CD8-positive, alpha-beta memory T cell (primary cell): ENCODE measurements around the gene SCN4B. TPM values are rescaled to one million over a fixed set of nuclear protein-coding genes. Genes with fewer than 3 reads are reported as not detected.

Source experiments
- CTCF ChIA-PET: fragments of 350-600 bp; sonication (Branson Sonifier 250); formaldehyde crosslinking; loops from one replicate; lab custom pipeline; 2021; ENCODE audit warnings: antibody characterized with exemption; lab: Charles Lee
- POLR2A ChIA-PET: fragments of 350-600 bp; sonication (Branson Sonifier 250); formaldehyde crosslinking; loops from one replicate; lab custom pipeline; 2021; ENCODE audit warnings: antibody characterized with exemption; lab: Charles Lee
- DNase-seq, 5 donors: peaks; one replicate each; pipeline versions ENCODE4 v3.0.0 to v3.0.0-alpha.2; 2020 to 2022; ENCODE audit warnings: mixed read lengths in 1 of 5
- H3K27ac ChIP-seq: one replicate; pipeline ENCODE4 v1.7.0; 2013; ENCODE audit warnings: low read depth, mild to moderate bottlenecking, low read length, moderate library complexity
- H3K27me3 ChIP-seq: 2 replicates; pipeline ENCODE4 v1.7.0; 2013; ENCODE audit warnings: low read length, mild to moderate bottlenecking; ENCODE audit not compliant: insufficient read depth, poor library complexity, severe bottlenecking
- H3K36me3 ChIP-seq: 2 replicates; pipeline ENCODE4 v1.7.0; 2013; ENCODE audit warnings: mild to moderate bottlenecking, low read length, moderate library complexity; ENCODE audit not compliant: insufficient read depth
- H3K4me1 ChIP-seq: 2 replicates; pipeline ENCODE4 v1.7.0; 2013; ENCODE audit warnings: mild to moderate bottlenecking, low read length, moderate library complexity; ENCODE audit not compliant: insufficient read depth
- H3K4me3 ChIP-seq: 2 replicates; pipeline ENCODE4 v1.7.0; 2013; ENCODE audit warnings: mild to moderate bottlenecking, low read length
- H3K9me3 ChIP-seq: 2 replicates; pipeline ENCODE4 v1.7.0; 2013; ENCODE audit warnings: mild to moderate bottlenecking, low read length
- H3K27ac Mint-ChIP-seq, 8 donors: one replicate each; pipeline ENCODE4 v1.8.0; 2020 to 2021; ENCODE audit warnings: mixed read lengths in 8 of 8, mild to moderate bottlenecking in 6 of 8, inconsistent platforms in 3 of 8, moderate library complexity in 3 of 8
- H3K27me3 Mint-ChIP-seq, 2 donors: one replicate each; pipeline ENCODE4 v1.8.0; 2020 to 2021; ENCODE audit warnings: mixed read lengths in 2 of 2, mild to moderate bottlenecking in 1 of 2, moderate library complexity in 1 of 2
- H3K36me3 Mint-ChIP-seq, 3 donors: one replicate each; pipeline ENCODE4 v1.8.0; 2020 to 2021; ENCODE audit warnings: mixed read lengths in 3 of 3, inconsistent platforms in 1 of 3, mild to moderate bottlenecking in 1 of 3
- H3K4me1 Mint-ChIP-seq, 3 donors: one replicate each; pipeline ENCODE4 v1.8.0; 2020 to 2021; ENCODE audit warnings: mixed read lengths in 3 of 3, inconsistent platforms in 1 of 3, mild to moderate bottlenecking in 1 of 3
- H3K4me3 Mint-ChIP-seq, 7 donors: one replicate each; pipeline ENCODE4 v1.8.0; 2020 to 2021; ENCODE audit warnings: mixed read lengths in 7 of 7, mild to moderate bottlenecking in 6 of 7, moderate library complexity in 4 of 7, inconsistent platforms in 2 of 7
- H3K9me3 Mint-ChIP-seq, 5 donors: one replicate each; pipeline ENCODE4 v1.8.0; 2020 to 2022; ENCODE audit warnings: mixed read lengths in 5 of 5, mild to moderate bottlenecking in 3 of 5, moderate library complexity in 2 of 5, inconsistent platforms in 1 of 5
- polyA plus RNA-seq: library from polyadenylated mRNA; unstranded; fragments of 300-500 nt; fragmentation: Illumina TruSeq; gene quantifications from one replicate; pipeline ENCODE4 v1.2.3, GENCODE V29; 2021
- total RNA-seq, 2 experiments: library from RNA; stranded (reverse); gene quantifications; one replicate each; pipeline ENCODE4 v1.2.3, GENCODE V29; 2021

SCN4B gene
- total and polyA plus RNA-seq, 3 experiments from 2014 or later = 0.26 to 0.33 TPM; not detected in 1

- Histone ChIP-seq H3K36me3 (no peaks in the 10 kb centered on the region), H3K27ac (no peak overlapping the region), H3K4me3 (no peak overlapping the region), H3K9me3 (peaks cover 4% of the 10 kb centered on the region), H3K27me3 (no peaks in the 10 kb centered on the region), H3K4me1 (no peaks in the 10 kb centered on the region)
- Mint-ChIP-seq H3K27me3 (peaks cover 6 to 31% of the 10 kb centered on the region in 2 donors), H3K9me3 (peaks cover 14 to 30% (median 23%) of the 10 kb centered on the region in 5 donors), H3K4me3 (no peak overlapping the region), H3K36me3 (peaks cover 0 to 36% (median 4%) of the 10 kb centered on the region in 3 donors), H3K4me1 (no peaks in the 10 kb centered on the region), H3K27ac (no peak overlapping the region)
- CTCF ChIA-PET = interaction anchor here (1.0 kb wide), 1 partner anchor 35 kb away, joined by 4 read pairs; no protein-coding TSS in a partner anchor
- no peak for DNase-seq
- POLR2A ChIA-PET = no interaction called here
Observed at GRCh38 chr11:118088531-118088930, 64.1 kb downstream of the SCN4B start.

- Histone ChIP-seq H3K27me3 (no peaks in the 10 kb centered on the region), H3K27ac (no peak overlapping the region), H3K4me1 (no peaks in the 10 kb centered on the region), H3K36me3 (no peaks in the 10 kb centered on the region), H3K9me3 (peaks cover 4% of the 10 kb centered on the region), H3K4me3 (no peak overlapping the region)
- Mint-ChIP-seq H3K4me1 (no peaks in the 10 kb centered on the region), H3K4me3 (no peak overlapping the region), H3K27ac (no peak overlapping the region), H3K27me3 (peaks cover 6 to 31% of the 10 kb centered on the region in 2 donors), H3K9me3 (peaks cover 14 to 30% (median 23%) of the 10 kb centered on the region in 5 donors), H3K36me3 (peaks cover 0 to 36% (median 4%) of the 10 kb centered on the region in 3 donors)
- ChIA-PET CTCF (no interaction called here), POLR2A (no interaction called here)
- DNase-seq = no peak
Observed at GRCh38 chr11:118087931-118088330, 64.7 kb downstream of the SCN4B start.

GRCh38 chr11:118086913-118087768 lies 65.5 kb downstream of the SCN4B start, which contains the start of gene SMIM35:
Gene SMIM35, minus strand, starts transcription at chr11:118086963. Its CDS starts 206 bp downstream, at chr11:118086757.
- no peak within 1 kb of the TSS for H3K27ac ChIP-seq
- POLR2A ChIA-PET = interaction anchor here (0.6 kb wide), 1 partner anchor 124 kb away, joined by 3 read pairs; no protein-coding TSS in a partner anchor
- peaks cover 6 to 26% of the 10 kb centered on the region in 2 donors for H3K27me3 Mint-ChIP-seq
- peaks cover 0 to 36% (median 4%) of the 10 kb centered on the region in 3 donors for H3K36me3 Mint-ChIP-seq
- DNase-seq = no peak
- H3K4me1 Mint-ChIP-seq = no peaks in the 10 kb centered on the region
- peak within 1 kb of the TSS in 1 of 8 donors; percentile 50 for H3K27ac Mint-ChIP-seq
- H3K4me3 Mint-ChIP-seq = no peak within 1 kb of the TSS
- H3K4me3 ChIP-seq = no peak within 1 kb of the TSS
- H3K4me1 ChIP-seq = no peaks in the 10 kb centered on the region
- no peaks in the 10 kb centered on the region for H3K36me3 ChIP-seq
- no peaks in the 10 kb centered on the region for H3K27me3 ChIP-seq
- peaks cover 14 to 30% (median 23%) of the 10 kb centered on the region in 5 donors for H3K9me3 Mint-ChIP-seq
- H3K9me3 ChIP-seq = peaks cover 4% of the 10 kb centered on the region
- CTCF ChIA-PET = interaction anchor here (1.7 kb wide), 1 partner anchor 140 kb away, joined by 5 read pairs; no protein-coding TSS in a partner anchor

- no peak overlapping the region for H3K27ac Mint-ChIP-seq
- H3K27ac ChIP-seq = no peak overlapping the region
- POLR2A ChIA-PET = no interaction called here
- H3K9me3 Mint-ChIP-seq = peaks cover 14 to 30% (median 23%) of the 10 kb centered on the region in 5 donors
- H3K36me3 ChIP-seq = no peaks in the 10 kb centered on the region
- peaks cover 0 to 13% (median under 1%) of the 10 kb centered on the region in 3 donors for H3K4me1 Mint-ChIP-seq
- H3K27me3 ChIP-seq = no peaks in the 10 kb centered on the region
- no peaks in the 10 kb centered on the region for H3K4me1 ChIP-seq
- CTCF ChIA-PET = no interaction called here
- H3K27me3 Mint-ChIP-seq = peaks cover 8 to 17% of the 10 kb centered on the region in 2 donors
- no peak overlapping the region for H3K4me3 Mint-ChIP-seq
- no peak overlapping the region for H3K4me3 ChIP-seq
- no peak for DNase-seq
- peaks cover 0 to 31% (median 2%) of the 10 kb centered on the region in 3 donors for H3K36me3 Mint-ChIP-seq
- peaks cover 4% of the 10 kb centered on the region for H3K9me3 ChIP-seq
Observed at GRCh38 chr11:118084656-118085055, 68.0 kb downstream of the SCN4B start.

GRCh38 chr11:118084247-118084646 lies 68.4 kb downstream of the SCN4B start:
- Histone ChIP-seq H3K4me3 (no peak overlapping the region), H3K4me1 (no peaks in the 10 kb centered on the region), H3K36me3 (no peaks in the 10 kb centered on the region), H3K9me3 (peaks cover 4% of the 10 kb centered on the region), H3K27ac (no peak overlapping the region), H3K27me3 (no peaks in the 10 kb centered on the region)
- Mint-ChIP-seq H3K27me3 (peaks cover 8 to 13% of the 10 kb centered on the region in 2 donors), H3K9me3 (peaks cover 11 to 29% (median 23%) of the 10 kb centered on the region in 5 donors), H3K36me3 (peaks cover 0 to 28% (median 2%) of the 10 kb centered on the region in 3 donors), H3K4me3 (no peak overlapping the region), H3K27ac (peak overlapping the region in 1 of 8 donors; percentile 26), H3K4me1 (peaks cover 0 to 18% (median 4%) of the 10 kb centered on the region in 3 donors)
- ChIA-PET POLR2A (no interaction called here), CTCF (no interaction called here)
- no peak for DNase-seq

Other genes with a start within 250 kb of the SCN4B start
- gene TMPRSS13, start 223.4 kb downstream of the SCN4B start, total RNA-seq = 1 to 10 TPM; 1.4 to 1.5 TPM
- gene TMPRSS13, start 223.4 kb downstream of the SCN4B start, polyA plus RNA-seq = 1.5 TPM
- gene IL10RA, start 166.4 kb downstream of the SCN4B start, total RNA-seq = 100 to 1,000 TPM; 120 to 122 TPM
- 659 TPM for gene IL10RA, start 166.4 kb downstream of the SCN4B start, polyA plus RNA-seq
- gene TMPRSS4, start 75.7 kb downstream of the SCN4B start, total RNA-seq = not detected
- not detected for gene TMPRSS4, start 75.7 kb downstream of the SCN4B start, polyA plus RNA-seq
- under 1 TPM; 0.40 to 0.63 TPM for gene SMIM35, start 65.9 kb downstream of the SCN4B start, total RNA-seq
- 2.4 TPM for gene SMIM35, start 65.9 kb downstream of the SCN4B start, polyA plus RNA-seq
- gene SCN2B, start 23.8 kb upstream of the SCN4B start, total RNA-seq = not detected
- not detected for gene SCN2B, start 23.8 kb upstream of the SCN4B start, polyA plus RNA-seq
- gene JAML, start 72.2 kb upstream of the SCN4B start, total RNA-seq = 100 to 1,000 TPM; 363 to 387 TPM
- gene JAML, start 72.2 kb upstream of the SCN4B start, polyA plus RNA-seq = 210 TPM
- gene MPZL3, start 99.5 kb upstream of the SCN4B start, total RNA-seq = 100 to 1,000 TPM; 113 to 119 TPM
- gene MPZL3, start 99.5 kb upstream of the SCN4B start, polyA plus RNA-seq = 10.6 TPM
- gene MPZL2, start 111.5 kb upstream of the SCN4B start, total RNA-seq = 1 to 10 TPM; 4.5 to 5.5 TPM
- 0.36 TPM for gene MPZL2, start 111.5 kb upstream of the SCN4B start, polyA plus RNA-seq
- gene CD3E, start 151.9 kb upstream of the SCN4B start, total RNA-seq = 100 to 1,000 TPM; 534 to 541 TPM
- 1,158 TPM for gene CD3E, start 151.9 kb upstream of the SCN4B start, polyA plus RNA-seq
- gene CD3D, start 189.9 kb upstream of the SCN4B start, total RNA-seq = 100 to 1,000 TPM; 426 to 438 TPM
- 1,253 TPM for gene CD3D, start 189.9 kb upstream of the SCN4B start, polyA plus RNA-seq
- gene CD3G, start 191.5 kb upstream of the SCN4B start, total RNA-seq = 100 to 1,000 TPM; 167 to 170 TPM
- gene CD3G, start 191.5 kb upstream of the SCN4B start, polyA plus RNA-seq = 414 TPM
- gene UBE4A, start 206.8 kb upstream of the SCN4B start, total RNA-seq = 10 to 100 TPM; 55.9 to 56.8 TPM
- gene UBE4A, start 206.8 kb upstream of the SCN4B start, polyA plus RNA-seq = 27.8 TPM
- gene ATP5MG, start 248.8 kb upstream of the SCN4B start, total RNA-seq = 100 to 1,000 TPM; 277 to 280 TPM
- 632 TPM for gene ATP5MG, start 248.8 kb upstream of the SCN4B start, polyA plus RNA-seq